Uterine smooth muscle cell (primary cell): ENCODE measurements around the gene ULK1. TPM values are rescaled to one million over a fixed set of nuclear protein-coding genes. Genes with fewer than 3 reads are reported as not detected.

Experiments
- total RNA-seq: library from RNA; depleted of rRNA; stranded (reverse); fragments of >200 nt; gene quantifications from 2 replicates; pipeline ENCODE4 v1.2.3, GENCODE V29; 2014

The ULK1 gene
- 13.6 and 14.2 TPM in 2 replicates for total RNA-seq

GRCh38 chr12:131894313-131894860, at the start of gene ULK1:
TSS of gene ULK1 (plus strand) at chr12:131894622. CDS start at chr12:131895002, 380 bp downstream.

GRCh38 chr12:131928711-131929580, 34.5 kb downstream of the ULK1 start, which contains the start of gene PUS1:
TSS of gene PUS1 (plus strand) at chr12:131929276. CDS start at chr12:131929723, 447 bp downstream.

GRCh38 chr12:131949431-131950181, 55.2 kb downstream of the ULK1 start, which contains the start of gene EP400:
TSS of gene EP400 (plus strand) at chr12:131949942. CDS start at chr12:131960620, 10,678 bp downstream.

Other genes starting within 250 kb of the ULK1 start
- 26.7 and 32.3 TPM in 2 replicates for gene SFSWAP, start 183.5 kb upstream of the ULK1 start, total RNA-seq
- 15.6 and 28.1 TPM in 2 replicates for gene MMP17, start 66.2 kb upstream of the ULK1 start, total RNA-seq
- 15.2 and 21.0 TPM in 2 replicates for gene PUS1, start 34.7 kb downstream of the ULK1 start, total RNA-seq
- gene EP400, start 55.3 kb downstream of the ULK1 start, total RNA-seq, result 14.0 and 14.3 TPM in 2 replicates
- gene DDX51, start 249.7 kb downstream of the ULK1 start, total RNA-seq, result 11.0 and 11.7 TPM in 2 replicates
- 9.6 and 12.7 TPM in 2 replicates for gene NOC4L, start 249.8 kb downstream of the ULK1 start, total RNA-seq